Fibroblast of the aortic adventitia (primary cell): Measurements from ENCODE around the gene LCE6A. TPM values are rescaled to one million over a fixed set of nuclear protein-coding genes. Genes with fewer than 3 reads are reported as not detected.

Experiments used
- DNase-seq: peaks from one replicate; pipeline ENCODE4 v3.0.0-alpha.2; 2010; ENCODE audit warnings: low read depth
- H3K4me3 ChIP-seq: 2 replicates; pipeline ENCODE4 v1.5.1; 2011; ENCODE audit warnings: low read depth, mild to moderate bottlenecking, control low read depth, low read length, moderate library complexity
- CTCF ChIP-seq: IDR thresholded peaks from 2 replicates; pipeline ENCODE4 v1.5.1; 2011; ENCODE audit warnings: mild to moderate bottlenecking, low read length, control low read depth, inconsistent platforms; ENCODE audit not compliant: insufficient read depth
- total RNA-seq: library from RNA; depleted of rRNA; stranded (reverse); fragments of >200 nt; gene quantifications from 2 replicates; pipeline ENCODE4 v1.2.3, GENCODE V29; 2012; ENCODE audit warnings: low replicate concordance

LCE6A gene
- total RNA-seq, 1 donor: not detected

- no peak within 1 kb of the TSS for H3K4me3 ChIP-seq
- no peak for DNase-seq
- TF ChIP-seq CTCF: no peak
Observed at GRCh38 chr1:152859696-152860095, 17.0 kb downstream of the LCE6A start, which contains the start of gene LCE7A. TSS of gene LCE7A (plus strand) at chr1:152859996. CDS start at chr1:152860698, 702 bp downstream.

- TF ChIP-seq CTCF: no peak
- no peak for DNase-seq
- H3K4me3 ChIP-seq: no peak overlapping the region
Observed at GRCh38 chr1:152860129-152860528, 17.5 kb downstream of the LCE6A start.

- no peak for TF ChIP-seq CTCF
- no peak overlapping the region for H3K4me3 ChIP-seq
- DNase-seq: no peak
Observed at GRCh38 chr1:152861374-152861773, 18.7 kb downstream of the LCE6A start.

- H3K4me3 ChIP-seq: no peak overlapping the region
- DNase-seq: no peak
- no peak for TF ChIP-seq CTCF
Observed at GRCh38 chr1:152864443-152864842, 21.8 kb downstream of the LCE6A start.

GRCh38 chr1:152866321-152866720, 23.7 kb downstream of the LCE6A start:
- no peak overlapping the region for H3K4me3 ChIP-seq
- DNase-seq: no peak
- no peak for TF ChIP-seq CTCF

- peak; percentile 85 for TF ChIP-seq CTCF
Observed at GRCh38 chr1:152869808-152870419, 27.3 kb downstream of the LCE6A start.

More at GRCh38 chr1:152869808-152870419, 27.3 kb downstream of the LCE6A start:
- peak; percentile 69 for DNase-seq
- no peak overlapping the region for H3K4me3 ChIP-seq
